TTC549 (cell line): ENCODE data around the gene HNRNPH2.

Experiments
- FAIRE-seq: peaks from 2 replicates; lab custom pipeline; 2012; peaks lifted over from hg19 to GRCh38; lab: Jason Lieb, UNC

Gene HNRNPH2

GRCh38 chrX:101462892-101463291 lies 54.9 kb downstream of the HNRNPH2 start:
- FAIRE-seq = no peak
